Muscle layer of colon (tissue), 2 donors: ENCODE measurements around the gene PROC.

Experiments
- H3K27ac ChIP-seq: one replicate; pipeline ENCODE4 v1.7.0; 2013; ENCODE audit warnings: low read depth, mild to moderate bottlenecking, low read length, moderate library complexity
- H3K27me3 ChIP-seq, 2 donors: one replicate each; pipeline ENCODE4 v1.7.0; 2013; ENCODE audit warnings: low read length in 2 of 2, mild to moderate bottlenecking in 2 of 2; ENCODE audit not compliant: insufficient read depth in 2 of 2, control insufficient read depth in 1 of 2
- H3K36me3 ChIP-seq: one replicate; pipeline ENCODE4 v1.7.0; 2013; ENCODE audit warnings: mild to moderate bottlenecking, low read length; ENCODE audit not compliant: insufficient read depth
- H3K4me1 ChIP-seq: one replicate; pipeline ENCODE4 v1.7.0; 2013; ENCODE audit warnings: mild to moderate bottlenecking, low read length; ENCODE audit not compliant: insufficient read depth
- H3K4me3 ChIP-seq, 2 donors: one replicate each; pipeline ENCODE4 v1.7.0; 2013; ENCODE audit warnings: low read length in 2 of 2, low read depth in 1 of 2, mild to moderate bottlenecking in 1 of 2, moderate library complexity in 1 of 2
- H3K9ac ChIP-seq: one replicate; pipeline ENCODE4 v1.7.0; 2013; ENCODE audit warnings: low read length
- H3K9me3 ChIP-seq: one replicate; pipeline ENCODE4 v1.7.0; 2013; ENCODE audit warnings: mild to moderate bottlenecking, low read length
- donor health status: abdominal sarcoma.
- donor health status: Adenocarcinoma of cecum.

The PROC gene

GRCh38 chr2:127426501-127427354 lies 8.5 kb downstream of the PROC start:
- Histone ChIP-seq H3K4me1 (no peaks in the 10 kb centered on the region), H3K27me3 (peaks cover 0 to 30% of the 10 kb centered on the region in 2 donors), H3K9ac (no peak overlapping the region), H3K27ac (no peak overlapping the region), H3K36me3 (no peaks in the 10 kb centered on the region), H3K4me3 (no peak overlapping the region), H3K9me3 (no peaks in the 10 kb centered on the region)

GRCh38 chr2:127427376-127428056 lies 9.3 kb downstream of the PROC start:
- Histone ChIP-seq H3K27me3 (peaks cover 0 to 22% of the 10 kb centered on the region in 2 donors), H3K4me1 (no peaks in the 10 kb centered on the region), H3K4me3 (no peak overlapping the region), H3K9ac (no peak overlapping the region), H3K27ac (no peak overlapping the region), H3K36me3 (no peaks in the 10 kb centered on the region), H3K9me3 (no peaks in the 10 kb centered on the region)

GRCh38 chr2:127428057-127428814 lies 10.0 kb downstream of the PROC start:
- Histone ChIP-seq H3K4me1 (no peaks in the 10 kb centered on the region), H3K27ac (no peak overlapping the region), H3K4me3 (no peak overlapping the region), H3K9ac (no peak overlapping the region), H3K9me3 (no peaks in the 10 kb centered on the region), H3K27me3 (peaks cover 0 to 15% of the 10 kb centered on the region in 2 donors), H3K36me3 (no peaks in the 10 kb centered on the region)

GRCh38 chr2:127428815-127429109 lies 10.5 kb downstream of the PROC start:
- Histone ChIP-seq H3K4me1 (no peaks in the 10 kb centered on the region), H3K36me3 (no peaks in the 10 kb centered on the region), H3K4me3 (no peak overlapping the region), H3K9me3 (no peaks in the 10 kb centered on the region), H3K27ac (no peak overlapping the region), H3K9ac (no peak overlapping the region), H3K27me3 (peaks cover 0 to 11% of the 10 kb centered on the region in 2 donors)

GRCh38 chr2:127429291-127429690 lies 11.1 kb downstream of the PROC start:
- no peaks in the 10 kb centered on the region for H3K36me3 ChIP-seq
- H3K27me3 ChIP-seq = peaks cover 0 to 6% of the 10 kb centered on the region in 2 donors
- no peaks in the 10 kb centered on the region for H3K4me1 ChIP-seq
- H3K9ac ChIP-seq = no peak overlapping the region
- no peak overlapping the region for H3K27ac ChIP-seq
- no peak overlapping the region for H3K4me3 ChIP-seq
- H3K9me3 ChIP-seq = no peaks in the 10 kb centered on the region

GRCh38 chr2:127429844-127430425 lies 11.7 kb downstream of the PROC start:
- no peak overlapping the region for H3K9ac ChIP-seq
- no peaks in the 10 kb centered on the region for H3K9me3 ChIP-seq
- no peaks in the 10 kb centered on the region for H3K4me1 ChIP-seq
- H3K27ac ChIP-seq = no peak overlapping the region
- H3K27me3 ChIP-seq = peaks cover 0 to 5% of the 10 kb centered on the region in 2 donors
- H3K4me3 ChIP-seq = no peak overlapping the region
- no peaks in the 10 kb centered on the region for H3K36me3 ChIP-seq

GRCh38 chr2:127431408-127432023 lies 13.3 kb downstream of the PROC start:
- Histone ChIP-seq H3K36me3 (no peaks in the 10 kb centered on the region), H3K27ac (no peak overlapping the region), H3K9ac (no peak overlapping the region), H3K4me3 (no peak overlapping the region), H3K4me1 (no peaks in the 10 kb centered on the region), H3K9me3 (no peaks in the 10 kb centered on the region), H3K27me3 (no peaks in the 10 kb centered on the region)

- Histone ChIP-seq H3K9me3 (no peaks in the 10 kb centered on the region), H3K36me3 (no peaks in the 10 kb centered on the region), H3K27ac (no peak overlapping the region), H3K4me3 (no peak overlapping the region), H3K9ac (no peak overlapping the region), H3K4me1 (no peaks in the 10 kb centered on the region), H3K27me3 (no peaks in the 10 kb centered on the region)
Observed at GRCh38 chr2:127434515-127434914, 16.3 kb downstream of the PROC start.

- H3K27ac ChIP-seq = no peak overlapping the region
- H3K36me3 ChIP-seq = no peaks in the 10 kb centered on the region
- H3K4me1 ChIP-seq = no peaks in the 10 kb centered on the region
- H3K27me3 ChIP-seq = no peaks in the 10 kb centered on the region
- no peaks in the 10 kb centered on the region for H3K9me3 ChIP-seq
- H3K9ac ChIP-seq = no peak overlapping the region
- H3K4me3 ChIP-seq = no peak overlapping the region
Observed at GRCh38 chr2:127437056-127437455, 18.8 kb downstream of the PROC start.

- Histone ChIP-seq H3K4me3 (no peak overlapping the region), H3K27ac (no peak overlapping the region), H3K36me3 (no peaks in the 10 kb centered on the region), H3K9ac (no peak overlapping the region), H3K4me1 (no peaks in the 10 kb centered on the region), H3K9me3 (no peaks in the 10 kb centered on the region), H3K27me3 (no peaks in the 10 kb centered on the region)
Observed at GRCh38 chr2:127437781-127438726, 19.8 kb downstream of the PROC start.
